ENCODE measurements around the gene PTPRM. TPM values are rescaled to one million over a fixed set of nuclear protein-coding genes. Genes with fewer than 3 reads are reported as not detected.

PTPRM gene
- total and polyA plus RNA-seq, 9 donors: 61.7 to 91.5 (median 66.4) TPM

GRCh38 chr18:8176109-8176508, 609.0 kb downstream of the PTPRM start:
- H3K9me3 ChIP-seq (replicated peaks; ENCODE audit: control insufficient read depth, low read depth, low read length): peaks cover 2% of the 10 kb centered on the region
- H3K27ac ChIP-seq (ENCODE audit: low read length): no peak overlapping the region
- no peaks in the 10 kb centered on the region for H3K27me3 ChIP-seq (ENCODE audit: control insufficient read depth, insufficient read depth, low read length)
- H3K36me3 ChIP-seq (ENCODE audit: control insufficient read depth, insufficient read depth, low read length): no peaks in the 10 kb centered on the region
- WGBS (ENCODE audit: insufficient coverage): no CpG with 5 or more reads among the region's 3 CpGs
- H3K4me1 ChIP-seq (ENCODE audit: control insufficient read depth, insufficient read depth, low read length): peaks cover 7% of the 10 kb centered on the region
- H3K4me3 ChIP-seq (ENCODE audit: low read length): no peak overlapping the region
- DNase-seq: peak; percentile 9

GRCh38 chr18:8176554-8176953, 609.4 kb downstream of the PTPRM start:
- H3K27ac ChIP-seq (ENCODE audit: low read length): no peak overlapping the region
- 50% methylated on average over 3 of the region's 4 CpGs for WGBS (ENCODE audit: insufficient coverage)

GRCh38 chr18:8177330-8178016, 610.4 kb downstream of the PTPRM start:
- Histone ChIP-seq H3K36me3 (ENCODE audit: control insufficient read depth, insufficient read depth, low read length) (no peaks in the 10 kb centered on the region), H3K27me3 (ENCODE audit: control insufficient read depth, insufficient read depth, low read length) (no peaks in the 10 kb centered on the region), H3K9me3 (replicated peaks; ENCODE audit: control insufficient read depth, low read depth, low read length) (peaks cover 2% of the 10 kb centered on the region), H3K27ac (ENCODE audit: low read length) (no peak overlapping the region), H3K4me3 (ENCODE audit: low read length) (no peak overlapping the region), H3K4me1 (ENCODE audit: control insufficient read depth, insufficient read depth, low read length) (peaks cover 7% of the 10 kb centered on the region)
- peak; percentile 20 for DNase-seq
- no CpG with 5 or more reads among the region's 3 CpGs for WGBS (ENCODE audit: insufficient coverage)

More at GRCh38 chr18:8176554-8176953, 609.4 kb downstream of the PTPRM start:
- peaks cover 7% of the 10 kb centered on the region for H3K4me1 ChIP-seq (ENCODE audit: control insufficient read depth, insufficient read depth, low read length)
- H3K9me3 ChIP-seq (replicated peaks; ENCODE audit: control insufficient read depth, low read depth, low read length): peaks cover 2% of the 10 kb centered on the region
- no peaks in the 10 kb centered on the region for H3K36me3 ChIP-seq (ENCODE audit: control insufficient read depth, insufficient read depth, low read length)
- no peak for DNase-seq
- H3K27me3 ChIP-seq (ENCODE audit: control insufficient read depth, insufficient read depth, low read length): no peaks in the 10 kb centered on the region
- H3K4me3 ChIP-seq (ENCODE audit: low read length): no peak overlapping the region

- H3K27me3 ChIP-seq (ENCODE audit: control insufficient read depth, insufficient read depth, low read length): no peaks in the 10 kb centered on the region
- no peaks in the 10 kb centered on the region for H3K36me3 ChIP-seq (ENCODE audit: control insufficient read depth, insufficient read depth, low read length)
- peaks cover 3% of the 10 kb centered on the region for H3K4me1 ChIP-seq (ENCODE audit: control insufficient read depth, insufficient read depth, low read length)
- no peak for DNase-seq
- H3K27ac ChIP-seq (ENCODE audit: low read length): no peak overlapping the region
- H3K4me3 ChIP-seq (ENCODE audit: low read length): no peak overlapping the region
- H3K9me3 ChIP-seq (replicated peaks; ENCODE audit: control insufficient read depth, low read depth, low read length): no peaks in the 10 kb centered on the region
- WGBS (ENCODE audit: insufficient coverage): no CpG with 5 or more reads among the region's 2 CpGs
These were observed 619.3 kb downstream of the PTPRM start for GRCh38 chr18:8186413-8186812.

GRCh38 chr18:8188184-8188583, 621.1 kb downstream of the PTPRM start:
- Histone ChIP-seq H3K9me3 (replicated peaks; ENCODE audit: control insufficient read depth, low read depth, low read length) (no peaks in the 10 kb centered on the region), H3K36me3 (ENCODE audit: control insufficient read depth, insufficient read depth, low read length) (no peaks in the 10 kb centered on the region), H3K27ac (ENCODE audit: low read length) (peak overlapping the region; percentile 13), H3K4me1 (ENCODE audit: control insufficient read depth, insufficient read depth, low read length) (peaks cover 3% of the 10 kb centered on the region), H3K27me3 (ENCODE audit: control insufficient read depth, insufficient read depth, low read length) (no peaks in the 10 kb centered on the region), H3K4me3 (ENCODE audit: low read length) (no peak overlapping the region)
- WGBS (ENCODE audit: insufficient coverage): 83% methylated on average over 7 of the region's 7 CpGs
- peak; percentile 62 for DNase-seq

- Histone ChIP-seq H3K36me3 (ENCODE audit: control insufficient read depth, insufficient read depth, low read length) (no peaks in the 10 kb centered on the region), H3K4me3 (ENCODE audit: low read length) (no peak overlapping the region), H3K27me3 (ENCODE audit: control insufficient read depth, insufficient read depth, low read length) (no peaks in the 10 kb centered on the region), H3K9me3 (replicated peaks; ENCODE audit: control insufficient read depth, low read depth, low read length) (no peaks in the 10 kb centered on the region), H3K27ac (ENCODE audit: low read length) (no peak overlapping the region), H3K4me1 (ENCODE audit: control insufficient read depth, insufficient read depth, low read length) (peaks cover 3% of the 10 kb centered on the region)
- DNase-seq: no peak
- WGBS (ENCODE audit: insufficient coverage): 76% methylated on average over 2 of the region's 3 CpGs
These were observed 623.9 kb downstream of the PTPRM start for GRCh38 chr18:8190980-8191379.

- Histone ChIP-seq H3K36me3 (ENCODE audit: control insufficient read depth, insufficient read depth, low read length) (no peaks in the 10 kb centered on the region), H3K9me3 (replicated peaks; ENCODE audit: control insufficient read depth, low read depth, low read length) (no peaks in the 10 kb centered on the region), H3K4me1 (ENCODE audit: control insufficient read depth, insufficient read depth, low read length) (no peaks in the 10 kb centered on the region), H3K4me3 (ENCODE audit: low read length) (no peak overlapping the region), H3K27me3 (ENCODE audit: control insufficient read depth, insufficient read depth, low read length) (no peaks in the 10 kb centered on the region), H3K27ac (ENCODE audit: low read length) (no peak overlapping the region)
- 92% methylated on average over 5 of the region's 6 CpGs for WGBS (ENCODE audit: insufficient coverage)
- no peak for DNase-seq
These were observed 627.3 kb downstream of the PTPRM start for GRCh38 chr18:8194431-8194830.

- Histone ChIP-seq H3K27ac (ENCODE audit: low read length) (no peak overlapping the region), H3K36me3 (ENCODE audit: control insufficient read depth, insufficient read depth, low read length) (no peaks in the 10 kb centered on the region), H3K4me3 (ENCODE audit: low read length) (no peak overlapping the region), H3K27me3 (ENCODE audit: control insufficient read depth, insufficient read depth, low read length) (no peaks in the 10 kb centered on the region), H3K9me3 (replicated peaks; ENCODE audit: control insufficient read depth, low read depth, low read length) (no peaks in the 10 kb centered on the region), H3K4me1 (ENCODE audit: control insufficient read depth, insufficient read depth, low read length) (no peaks in the 10 kb centered on the region)
- WGBS (ENCODE audit: insufficient coverage): 82% methylated on average over 4 of the region's 4 CpGs
- DNase-seq: peak; percentile 14
These were observed 629.1 kb downstream of the PTPRM start for GRCh38 chr18:8196238-8196637.

- Histone ChIP-seq H3K9me3 (replicated peaks; ENCODE audit: control insufficient read depth, low read depth, low read length) (no peaks in the 10 kb centered on the region), H3K4me1 (ENCODE audit: control insufficient read depth, insufficient read depth, low read length) (no peaks in the 10 kb centered on the region)
- no CpG with 5 or more reads among the region's 5 CpGs for WGBS (ENCODE audit: insufficient coverage)
These were observed 630.4 kb downstream of the PTPRM start for GRCh38 chr18:8197499-8197898.

GRCh38 chr18:8207996-8208395, 640.9 kb downstream of the PTPRM start:
- H3K4me3 ChIP-seq (ENCODE audit: low read length): no peak overlapping the region
- no peaks in the 10 kb centered on the region for H3K27me3 ChIP-seq (ENCODE audit: control insufficient read depth, insufficient read depth, low read length)
- H3K36me3 ChIP-seq (ENCODE audit: control insufficient read depth, insufficient read depth, low read length): no peaks in the 10 kb centered on the region
- H3K4me1 ChIP-seq (ENCODE audit: control insufficient read depth, insufficient read depth, low read length): no peaks in the 10 kb centered on the region
- no peaks in the 10 kb centered on the region for H3K9me3 ChIP-seq (replicated peaks; ENCODE audit: control insufficient read depth, low read depth, low read length)
- no peak overlapping the region for H3K27ac ChIP-seq (ENCODE audit: low read length)
- 84% methylated on average over 5 of the region's 5 CpGs for WGBS (ENCODE audit: insufficient coverage)
- no peak for DNase-seq

More at GRCh38 chr18:8197499-8197898, 630.4 kb downstream of the PTPRM start:
- Histone ChIP-seq H3K36me3 (ENCODE audit: control insufficient read depth, insufficient read depth, low read length) (no peaks in the 10 kb centered on the region), H3K27ac (ENCODE audit: low read length) (no peak overlapping the region), H3K4me3 (ENCODE audit: low read length) (no peak overlapping the region), H3K27me3 (ENCODE audit: control insufficient read depth, insufficient read depth, low read length) (no peaks in the 10 kb centered on the region)
- DNase-seq: no peak

- Histone ChIP-seq H3K27me3 (ENCODE audit: control insufficient read depth, insufficient read depth, low read length) (no peaks in the 10 kb centered on the region), H3K27ac (ENCODE audit: low read length) (no peak overlapping the region), H3K4me1 (ENCODE audit: control insufficient read depth, insufficient read depth, low read length) (no peaks in the 10 kb centered on the region), H3K4me3 (ENCODE audit: low read length) (no peak overlapping the region), H3K36me3 (ENCODE audit: control insufficient read depth, insufficient read depth, low read length) (no peaks in the 10 kb centered on the region), H3K9me3 (replicated peaks; ENCODE audit: control insufficient read depth, low read depth, low read length) (no peaks in the 10 kb centered on the region)
- no peak for DNase-seq
- WGBS (ENCODE audit: insufficient coverage): 51% methylated on average over 6 of the region's 6 CpGs
These were observed 641.6 kb downstream of the PTPRM start for GRCh38 chr18:8208716-8209115.

Measured in muscle of leg (tissue), 11 donors.